Ovary (tissue), 9 donors: ENCODE measurements around the gene TNIK. TPM values are rescaled to one million over a fixed set of nuclear protein-coding genes. Genes with fewer than 3 reads are reported as not detected.

Experiments
- DNase-seq, 5 donors: peaks; one replicate each; pipeline ENCODE4 v3.0.0-alpha.2; 2019 to 2020
- H3K27ac ChIP-seq, 2 donors: fragments of 200-600 bp; one replicate each; pipeline versions ENCODE4 v1.5.1 to v1.8.0; 2019 to 2022
- H3K27me3 ChIP-seq: fragments of 200-600 bp; one replicate; pipeline ENCODE4 v1.8.0; 2022
- H3K36me3 ChIP-seq: fragments of 200-600 bp; sonication (generic); one replicate; pipeline ENCODE4 v1.5.1; 2019
- H3K4me1 ChIP-seq: one replicate; pipeline ENCODE4 v1.8.1; 2013; ENCODE audit warnings: mild to moderate bottlenecking, moderate library complexity; ENCODE audit not compliant: insufficient read depth
- H3K4me3 ChIP-seq: fragments of 200-600 bp; sonication (generic); one replicate; pipeline ENCODE4 v1.5.1; 2017
- H3K9me3 ChIP-seq, 2 donors: fragments of 200-600 bp in 1 of 2; sonication (generic) in 1 of 2; one replicate each; pipeline versions ENCODE4 v1.5.1 to v1.8.1; 2013 to 2019; ENCODE audit warnings: mild to moderate bottlenecking in 1 of 2, moderate library complexity in 1 of 2
- EP300 ChIP-seq: sonication (generic); formaldehyde crosslinking; IDR thresholded peaks from one replicate; pipeline ENCODE4 v1.6.1; 2017; ENCODE audit warnings: antibody characterized with exemption
- POLR2A ChIP-seq: fragments of 450-650 bp; IDR thresholded peaks from one replicate; pipeline ENCODE4 v1.6.1; 2017; ENCODE audit warnings: antibody characterized with exemption, mild to moderate bottlenecking, moderate library complexity
- WGBS, 3 donors: extraction: QIAGEN DNeasy Blood & Tissue Kit in 1 of 3; methylation state at CpG; one replicate each; pipeline versions ENCODE4 v1.1.5 to v1.1.7; 2013 to 2017; 5-methylcytosine and 5-hydroxymethylcytosine counted together
- intact Hi-C, 4 donors: fragments of 100-400 bp; cut with DNase I; formaldehyde crosslinking; loops; one replicate each; pipeline versions ENCODE4 v1.11.0 to v1.15.1; 2022 to 2023
- polyA plus RNA-seq, 2 donors: library from polyadenylated mRNA; stranded (reverse); fragments of 200-250 nt in 1 of 2; fragments of 350-450 nt in 1 of 2; fragmentation: Illumina TruSeq in 1 of 2; extraction: RNeasy Lipid Tissue Mini Kit (QIAGEN cat#74804) in 1 of 2; gene quantifications; one replicate each; pipeline ENCODE4 v1.2.3, GENCODE V29; 2013 to 2014
- total RNA-seq, 7 donors: library from RNA; depleted of rRNA in 2 of 7; stranded (reverse); fragments of >200 nt in 2 of 7; fragmentation: NEBNext Ultra II Directional in 3 of 7; extraction: Animal tissue kit (Norgen Biotek cat#: 25700) in 3 of 7; gene quantifications; one replicate each; pipeline versions ENCODE4 v1.1.0 to v1.2.4, GENCODE V29; 2016 to 2023
- TF ChIP-seq, protein P1 (sequence below), 3 donors: fragments of 450-650 bp in 2 of 3; fragments of 200-600 bp in 1 of 3; IDR thresholded peaks; one replicate each; pipeline versions ENCODE4 v1.5.1 to v1.8.0; 2016 to 2022; ENCODE audit warnings: antibody characterized with exemption in 3 of 3, mild to moderate bottlenecking in 1 of 3
- donor health status: DM: no; HTN: no; CAD: no; lungs with moderate emphysema.
- donor health status: DM: no; HTN: no; CAD: no.
- donor health status: Bipolar disorder and iron deficiency.
- donor health status: DM: yes; HTN: yes; CAD: no.
- donor health status: DM: no; HTN: no; CAD: no.
- donor health status: DM: yes; HTN: yes; CAD: no.

Gene TNIK
- total and polyA plus RNA-seq, 9 donors = 1.1 to 9.5 (median 4.5) TPM

DNA sequence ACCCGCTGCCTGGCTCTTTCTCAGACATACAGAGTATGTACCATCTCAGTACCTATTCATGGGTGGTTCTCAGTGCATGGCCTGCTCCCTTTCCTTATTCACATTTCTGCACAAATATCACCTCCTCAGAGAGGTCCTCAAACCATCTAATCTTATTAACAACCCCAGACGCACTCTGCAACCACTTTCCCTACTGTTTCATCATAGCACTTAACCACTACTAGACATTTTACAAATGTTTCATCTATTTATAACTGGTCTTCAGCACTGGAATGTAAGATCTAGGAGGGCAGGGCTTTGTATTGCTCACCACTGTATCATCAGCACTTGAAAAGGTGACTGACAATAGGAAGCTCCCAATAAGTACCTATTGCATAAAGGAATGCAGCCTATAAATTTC, 45.1 kb downstream of the TNIK start:
- Histone ChIP-seq H3K27me3 (no peaks in the 10 kb centered on the region), H3K9me3 (no peaks in the 10 kb centered on the region), H3K4me1 (no peaks in the 10 kb centered on the region), H3K36me3 (no peaks in the 10 kb centered on the region), H3K27ac (no peak overlapping the region), H3K4me3 (no peak overlapping the region)
- intact Hi-C loops = no loop called here
- no peak for DNase-seq
- TF ChIP-seq POLR2A = no peak
- TF ChIP-seq, protein P1, sequence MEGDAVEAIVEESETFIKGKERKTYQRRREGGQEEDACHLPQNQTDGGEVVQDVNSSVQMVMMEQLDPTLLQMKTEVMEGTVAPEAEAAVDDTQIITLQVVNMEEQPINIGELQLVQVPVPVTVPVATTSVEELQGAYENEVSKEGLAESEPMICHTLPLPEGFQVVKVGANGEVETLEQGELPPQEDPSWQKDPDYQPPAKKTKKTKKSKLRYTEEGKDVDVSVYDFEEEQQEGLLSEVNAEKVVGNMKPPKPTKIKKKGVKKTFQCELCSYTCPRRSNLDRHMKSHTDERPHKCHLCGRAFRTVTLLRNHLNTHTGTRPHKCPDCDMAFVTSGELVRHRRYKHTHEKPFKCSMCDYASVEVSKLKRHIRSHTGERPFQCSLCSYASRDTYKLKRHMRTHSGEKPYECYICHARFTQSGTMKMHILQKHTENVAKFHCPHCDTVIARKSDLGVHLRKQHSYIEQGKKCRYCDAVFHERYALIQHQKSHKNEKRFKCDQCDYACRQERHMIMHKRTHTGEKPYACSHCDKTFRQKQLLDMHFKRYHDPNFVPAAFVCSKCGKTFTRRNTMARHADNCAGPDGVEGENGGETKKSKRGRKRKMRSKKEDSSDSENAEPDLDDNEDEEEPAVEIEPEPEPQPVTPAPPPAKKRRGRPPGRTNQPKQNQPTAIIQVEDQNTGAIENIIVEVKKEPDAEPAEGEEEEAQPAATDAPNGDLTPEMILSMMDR (IDR thresholded peaks at IDR 0.05) = no peak
- TF ChIP-seq EP300 = no peak
- WGBS, 3 donors = 92 to 94% (median 93%) methylated on average over 2 of the region's 2 CpGs

DNA sequence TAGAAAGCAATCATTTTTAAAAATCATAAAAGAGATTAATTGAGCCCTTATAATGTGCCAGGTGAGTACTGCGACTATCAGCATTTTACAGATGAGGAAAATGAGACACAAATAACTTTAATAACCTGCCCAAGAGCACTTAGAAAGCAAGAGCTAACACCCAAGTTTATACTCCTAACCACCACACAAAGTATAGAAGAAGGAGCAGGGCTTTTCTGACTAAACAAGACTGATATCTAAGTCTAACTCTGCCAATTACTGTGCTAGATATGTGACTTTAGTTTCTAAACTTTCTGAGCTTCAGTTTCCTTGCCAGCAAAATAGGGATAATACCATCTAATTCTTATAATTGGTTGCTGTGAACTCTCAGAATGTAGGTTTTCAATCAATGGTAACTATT, 47.7 kb downstream of the TNIK start:
- WGBS, 3 donors = 70 to 91% (median 90%) methylated on average over 1 of the region's 1 CpG
- H3K4me1 ChIP-seq = no peaks in the 10 kb centered on the region
- no peak for DNase-seq

DNA sequence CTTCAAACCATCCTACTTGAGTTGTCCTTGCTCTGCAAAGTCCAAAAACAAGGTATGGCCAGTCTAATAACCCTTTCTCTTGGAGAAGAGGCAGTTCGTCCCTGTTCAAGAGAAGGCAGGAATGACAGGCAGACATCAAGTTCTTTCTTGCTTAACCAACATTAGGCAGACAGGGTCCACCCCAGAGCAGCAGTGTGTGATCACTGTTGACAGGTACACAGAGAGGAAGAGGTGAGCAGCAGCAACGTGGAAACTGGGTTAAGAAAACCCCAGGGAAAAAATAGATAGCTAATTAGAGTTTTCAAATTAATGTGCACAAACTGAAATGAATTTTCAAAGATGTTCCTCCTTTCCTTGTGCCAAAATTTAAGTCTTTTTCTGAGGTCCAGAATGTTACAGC, 48.2 kb downstream of the TNIK start:
- Histone ChIP-seq H3K27me3 (no peaks in the 10 kb centered on the region), H3K4me1 (no peaks in the 10 kb centered on the region), H3K9me3 (no peaks in the 10 kb centered on the region), H3K36me3 (no peaks in the 10 kb centered on the region), H3K4me3 (no peak overlapping the region), H3K27ac (no peak overlapping the region)
- TF ChIP-seq, protein P1 (IDR thresholded peaks at IDR 0.05) = no peak
- no peak for TF ChIP-seq EP300
- TF ChIP-seq POLR2A = no peak
- DNase-seq = no peak
- intact Hi-C loops = no loop called here
- WGBS, 3 donors = 70 to 80% (median 76%) methylated on average over 2 of the region's 2 CpGs

More for the DNA sequence above, 47.7 kb downstream of the TNIK start:
- no peaks in the 10 kb centered on the region for H3K9me3 ChIP-seq
- intact Hi-C loops = no loop called here
- no peaks in the 10 kb centered on the region for H3K27me3 ChIP-seq
- TF ChIP-seq, protein P1 (IDR thresholded peaks at IDR 0.05) = no peak
- TF ChIP-seq POLR2A (no peak), EP300 (no peak)
- H3K4me3 ChIP-seq = no peak overlapping the region
- no peak overlapping the region for H3K27ac ChIP-seq
- no peaks in the 10 kb centered on the region for H3K36me3 ChIP-seq

DNA sequence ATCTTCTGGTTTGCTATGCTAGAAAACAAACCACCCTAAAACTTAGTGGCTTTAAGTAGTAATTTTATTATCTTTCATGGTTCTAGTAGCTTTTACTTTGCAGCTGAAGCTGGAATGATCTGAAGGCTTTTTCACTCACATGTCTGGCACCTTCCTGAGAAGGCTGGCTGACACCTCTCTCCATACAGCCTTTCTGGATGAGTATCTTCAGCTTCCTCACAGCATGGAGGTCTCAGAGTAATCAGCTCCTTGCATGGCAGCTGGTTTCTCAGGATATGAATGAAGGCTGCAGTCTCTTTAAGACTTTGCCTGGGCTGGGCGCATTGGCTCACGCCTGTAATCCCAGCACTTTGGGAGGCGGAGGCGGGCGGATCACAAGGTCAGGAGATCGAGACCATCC, 50.0 kb downstream of the TNIK start:
- intact Hi-C loops = no loop called here
- Histone ChIP-seq H3K9me3 (no peaks in the 10 kb centered on the region), H3K4me3 (no peak overlapping the region), H3K27me3 (no peaks in the 10 kb centered on the region), H3K36me3 (no peaks in the 10 kb centered on the region), H3K4me1 (no peaks in the 10 kb centered on the region), H3K27ac (no peak overlapping the region)
- no peak for TF ChIP-seq POLR2A
- TF ChIP-seq EP300 = no peak
- TF ChIP-seq, protein P1 (IDR thresholded peaks at IDR 0.05) = no peak
- WGBS, 3 donors = 95 to 96% (median 96%) methylated on average over 6 of the region's 6 CpGs
- DNase-seq = no peak
